Liver (tissue), 9 donors: ENCODE data around the gene MEIS1. TPM values are rescaled to one million over a fixed set of nuclear protein-coding genes. Genes with fewer than 3 reads are reported as not detected.

ENCODE experiments used
- DNase-seq: peaks from one replicate; pipeline ENCODE4 v3.0.0-alpha.2; 2017; ENCODE audit warnings: low spot score
- H3K27ac ChIP-seq, 2 donors: one replicate each; pipeline ENCODE4 v1.7.0; 2013; ENCODE audit warnings: inconsistent platforms in 2 of 2, low read length in 2 of 2, control low read depth in 1 of 2, low read depth in 1 of 2, mild to moderate bottlenecking in 1 of 2
- H3K27me3 ChIP-seq, 4 donors: one replicate each; pipeline versions ENCODE4 v1.6.1 to v1.7.0; 2013; ENCODE audit warnings: low read length in 3 of 4, inconsistent platforms in 1 of 4, mild to moderate bottlenecking in 1 of 4, moderate library complexity in 1 of 4; ENCODE audit not compliant: control insufficient read depth in 4 of 4, insufficient read depth in 4 of 4
- H3K36me3 ChIP-seq, 4 donors: one replicate each; pipeline versions ENCODE4 v1.6.1 to v1.7.0; 2013; ENCODE audit warnings: low read length in 3 of 4, mild to moderate bottlenecking in 3 of 4, low read depth in 1 of 4, moderate library complexity in 1 of 4; ENCODE audit not compliant: control insufficient read depth in 4 of 4, insufficient read depth in 3 of 4
- H3K4me1 ChIP-seq, 4 donors: one replicate each; pipeline versions ENCODE4 v1.6.1 to v1.7.0; 2013; ENCODE audit warnings: low read length in 3 of 4, mild to moderate bottlenecking in 3 of 4, moderate library complexity in 1 of 4; ENCODE audit not compliant: control insufficient read depth in 4 of 4, insufficient read depth in 4 of 4
- H3K4me3 ChIP-seq, 3 donors: one replicate each; pipeline versions ENCODE4 v1.6.1 to v1.7.0; 2013; ENCODE audit warnings: low read length in 3 of 3, control low read depth in 1 of 3, low read depth in 1 of 3, mild to moderate bottlenecking in 1 of 3
- H3K9ac ChIP-seq, 2 donors: one replicate each; pipeline ENCODE4 v1.7.0; 2013; ENCODE audit warnings: low read length in 2 of 2, mild to moderate bottlenecking in 2 of 2, moderate library complexity in 2 of 2, control low read depth in 1 of 2, low read depth in 1 of 2
- H3K9me3 ChIP-seq, 4 donors: one replicate each; pipeline versions ENCODE4 v1.6.1 to v1.7.0; 2013; ENCODE audit warnings: low read length in 3 of 4; ENCODE audit not compliant: control insufficient read depth in 4 of 4
- ATF3 ChIP-seq: IDR thresholded peaks from 2 replicates; pipeline ENCODE4 v1.6.1; 2016; ENCODE audit warnings: antibody characterized with exemption
- EGR1 ChIP-seq, 2 donors: IDR thresholded peaks; 2 replicates each; pipeline ENCODE4 v1.6.1; 2016 to 2018; ENCODE audit warnings: antibody characterized with exemption in 2 of 2, low read depth in 2 of 2
- FOXA1 ChIP-seq: IDR thresholded peaks from 2 replicates; pipeline ENCODE4 v1.6.1; 2016; ENCODE audit warnings: antibody characterized with exemption
- FOXA2 ChIP-seq: IDR thresholded peaks from 2 replicates; pipeline ENCODE4 v1.6.1; 2016; ENCODE audit warnings: antibody characterized with exemption
- GABPA ChIP-seq, 2 donors: IDR thresholded peaks in 1 of 2; conservative IDR thresholded peaks in 1 of 2; 2 replicates each; pipeline ENCODE4 v1.6.1; 2016; ENCODE audit warnings: antibody characterized with exemption in 2 of 2, mild to moderate bottlenecking in 1 of 2, moderate library complexity in 1 of 2
- HNF4A ChIP-seq, 2 donors: conservative IDR thresholded peaks; 2 replicates each; pipeline ENCODE4 v1.6.1; 2016; ENCODE audit warnings: antibody characterized with exemption in 2 of 2, mild to moderate bottlenecking in 2 of 2
- HNF4G ChIP-seq: IDR thresholded peaks from 2 replicates; pipeline ENCODE4 v1.6.1; 2016; ENCODE audit warnings: antibody characterized with exemption
- JUND ChIP-seq, 2 donors: IDR thresholded peaks; 2 replicates each; pipeline ENCODE4 v1.6.1; 2016; ENCODE audit warnings: antibody characterized with exemption in 2 of 2
- MAX ChIP-seq: IDR thresholded peaks from 2 replicates; pipeline ENCODE4 v1.6.1; 2016; ENCODE audit warnings: antibody characterized with exemption
- NR2F2 ChIP-seq: IDR thresholded peaks from 2 replicates; pipeline ENCODE4 v1.6.1; 2016; ENCODE audit warnings: antibody characterized with exemption
- RAD21 ChIP-seq, 2 donors: IDR thresholded peaks; 2 replicates each; pipeline ENCODE4 v1.6.1; 2016; ENCODE audit warnings: antibody characterized with exemption in 2 of 2, mild to moderate bottlenecking in 2 of 2
- REST ChIP-seq: IDR thresholded peaks from 2 replicates; pipeline ENCODE4 v1.6.1; 2016; ENCODE audit warnings: antibody characterized with exemption, mild to moderate bottlenecking
- RXRA ChIP-seq, 2 donors: IDR thresholded peaks; 2 replicates each; pipeline ENCODE4 v1.6.1; 2017 to 2018; ENCODE audit warnings: antibody characterized with exemption in 2 of 2, mild to moderate bottlenecking in 1 of 2
- SP1 ChIP-seq: IDR thresholded peaks from 2 replicates; pipeline ENCODE4 v1.6.1; 2018; ENCODE audit warnings: antibody characterized with exemption, mild to moderate bottlenecking
- TAF1 ChIP-seq: conservative IDR thresholded peaks from 2 replicates; pipeline ENCODE4 v1.6.1; 2016; ENCODE audit warnings: antibody characterized with exemption, mild to moderate bottlenecking
- YY1 ChIP-seq: IDR thresholded peaks from 2 replicates; pipeline ENCODE4 v1.6.1; 2016; ENCODE audit warnings: antibody characterized with exemption, mild to moderate bottlenecking
- ZBTB33 ChIP-seq: IDR thresholded peaks from 2 replicates; pipeline ENCODE4 v1.6.1; 2016; ENCODE audit warnings: antibody characterized with exemption
- WGBS: extraction: QIAGEN DNeasy Blood & Tissue Kit; methylation state at CpG from one replicate; pipeline ENCODE4 v1.1.7; 2013; 5-methylcytosine and 5-hydroxymethylcytosine counted together
- polyA plus RNA-seq, 2 donors: library from polyadenylated mRNA; stranded (reverse) in 1 of 2; unstranded in 1 of 2; fragments of 200-250 nt in 1 of 2; fragments of >200 nt in 1 of 2; fragmentation: Nextera tagmentation in 1 of 2; extraction: Ambion mirVana in 1 of 2; gene quantifications; one replicate each; pipeline versions ENCODE4 v1.2.1 to v1.2.3, GENCODE V29; 2013 to 2015
- total RNA-seq, 2 donors: library from RNA; depleted of rRNA; stranded (reverse); fragments of >200 nt; gene quantifications; one replicate each; pipeline ENCODE4 v1.2.3, GENCODE V29; 2014
- TF ChIP-seq, protein P1 (sequence below): fragments of 150-350 bp; IDR thresholded peaks from 2 replicates; pipeline ENCODE4 v1.5.1; 2017; ENCODE audit warnings: improper control_type of control experiment, low read depth, low read length; ENCODE audit not compliant: missing input control
- donor health status: healthy.
- donor health status: healthy.
- donor health status: healthy.
- donor health status: healthy.
- donor health status: healthy.

The MEIS1 gene
- total and polyA plus RNA-seq, 4 donors, result 1.6 to 8.6 (median 5.5) TPM

DNA sequence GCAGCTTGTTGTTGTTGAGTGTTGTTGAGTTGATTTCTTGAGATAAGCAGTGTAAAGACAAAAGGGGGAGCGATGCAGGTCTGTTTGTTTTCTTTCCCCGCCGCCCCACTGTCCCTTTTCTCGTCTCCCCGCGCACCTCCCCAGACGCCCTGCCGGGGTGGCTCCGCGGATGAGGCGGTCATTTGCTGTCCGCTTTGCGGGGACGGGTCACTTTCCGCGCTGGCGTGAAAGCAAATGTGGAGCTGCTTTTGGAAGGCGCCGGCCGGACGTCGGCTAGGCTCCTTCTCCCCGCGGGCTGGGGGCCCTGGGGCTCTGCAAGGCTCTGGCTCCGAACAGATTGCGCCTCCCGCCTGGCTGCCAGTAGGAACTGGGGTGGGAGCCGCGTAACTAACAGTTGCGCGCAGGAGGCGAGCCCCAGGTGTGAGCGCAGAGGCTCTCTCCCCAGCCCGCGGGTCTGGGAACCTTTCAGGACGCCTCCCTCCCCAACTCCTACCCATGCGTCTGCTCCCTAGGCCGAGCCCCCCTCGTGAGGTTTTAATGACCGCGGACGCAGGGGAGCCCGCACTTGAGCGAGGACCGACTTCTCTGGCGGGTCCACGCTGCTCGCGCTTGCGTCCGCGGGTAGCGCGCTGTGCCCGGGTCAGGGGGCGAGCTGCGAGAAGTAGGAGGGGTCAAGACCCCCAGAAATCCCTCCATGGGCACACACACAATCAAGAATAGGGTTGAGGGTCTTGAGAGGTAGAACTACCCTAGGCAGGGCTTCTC lies 146.6 kb downstream of the MEIS1 start:
- Histone ChIP-seq H3K27ac (no peak overlapping the region), H3K27me3 (peaks cover 0 to 40% (median 16%) of the 10 kb centered on the region in 4 donors), H3K4me1 (peaks cover 7 to 19% (median 12%) of the 10 kb centered on the region in 4 donors), H3K9me3 (no peaks in the 10 kb centered on the region), H3K36me3 (no peaks in the 10 kb centered on the region), H3K4me3 (peak overlapping the region in 1 of 3 donors; percentile 15), H3K9ac (no peak overlapping the region)
- no peak for DNase-seq
- whole genome bisulfite sequencing, result 8% methylated on average over 57 of the region's 57 CpGs
- TF ChIP-seq NR2F2, result no peak
- TF ChIP-seq TAF1, result no peak
- TF ChIP-seq EGR1 (IDR thresholded peaks at IDR 0.05; ENCODE audit: low read depth in 2 of 2), result no peak
- TF ChIP-seq, protein P1, sequence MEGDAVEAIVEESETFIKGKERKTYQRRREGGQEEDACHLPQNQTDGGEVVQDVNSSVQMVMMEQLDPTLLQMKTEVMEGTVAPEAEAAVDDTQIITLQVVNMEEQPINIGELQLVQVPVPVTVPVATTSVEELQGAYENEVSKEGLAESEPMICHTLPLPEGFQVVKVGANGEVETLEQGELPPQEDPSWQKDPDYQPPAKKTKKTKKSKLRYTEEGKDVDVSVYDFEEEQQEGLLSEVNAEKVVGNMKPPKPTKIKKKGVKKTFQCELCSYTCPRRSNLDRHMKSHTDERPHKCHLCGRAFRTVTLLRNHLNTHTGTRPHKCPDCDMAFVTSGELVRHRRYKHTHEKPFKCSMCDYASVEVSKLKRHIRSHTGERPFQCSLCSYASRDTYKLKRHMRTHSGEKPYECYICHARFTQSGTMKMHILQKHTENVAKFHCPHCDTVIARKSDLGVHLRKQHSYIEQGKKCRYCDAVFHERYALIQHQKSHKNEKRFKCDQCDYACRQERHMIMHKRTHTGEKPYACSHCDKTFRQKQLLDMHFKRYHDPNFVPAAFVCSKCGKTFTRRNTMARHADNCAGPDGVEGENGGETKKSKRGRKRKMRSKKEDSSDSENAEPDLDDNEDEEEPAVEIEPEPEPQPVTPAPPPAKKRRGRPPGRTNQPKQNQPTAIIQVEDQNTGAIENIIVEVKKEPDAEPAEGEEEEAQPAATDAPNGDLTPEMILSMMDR, result no peak

DNA sequence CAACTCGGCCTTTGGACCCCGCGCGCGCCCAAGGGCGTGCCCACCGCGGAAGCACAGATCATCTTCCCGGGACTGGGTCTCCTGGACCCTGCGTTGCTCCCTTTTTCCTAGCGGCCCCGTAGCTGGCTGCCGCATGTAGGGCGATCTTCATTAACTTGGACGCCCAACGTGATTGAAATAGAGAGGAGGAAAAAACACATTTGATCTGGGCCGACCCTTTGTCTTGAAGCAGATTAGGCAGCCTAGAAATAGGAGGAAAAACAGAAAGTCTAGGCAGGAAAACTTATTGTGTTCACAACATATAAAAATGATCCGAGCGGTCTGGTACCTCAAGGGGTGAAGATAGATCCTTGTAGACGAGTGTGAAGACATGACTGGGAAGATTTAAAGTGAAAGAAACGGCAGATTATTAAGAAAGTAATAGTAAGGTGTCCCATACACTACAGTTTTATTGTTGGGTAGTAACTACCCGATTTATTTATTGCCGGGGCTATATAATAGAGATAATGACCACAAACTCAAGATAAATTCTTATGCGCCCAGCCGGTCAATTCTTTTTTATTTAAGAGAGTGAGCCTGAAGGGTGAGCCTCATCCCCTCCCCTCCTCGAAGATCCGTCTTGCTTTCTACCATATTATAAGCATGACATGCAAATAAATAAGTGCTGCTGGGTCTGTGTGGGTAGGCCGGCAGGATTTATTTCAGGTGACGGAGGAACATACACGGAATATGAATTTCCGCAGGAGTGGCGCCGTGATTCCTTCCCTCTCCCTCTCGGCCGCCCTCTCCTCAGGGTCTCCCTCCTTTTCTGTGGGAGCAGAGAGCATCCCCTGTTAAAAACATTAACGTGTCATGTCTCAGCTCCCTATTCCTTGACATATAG lies 147.4 kb downstream of the MEIS1 start:
- no peak for DNase-seq
- H3K4me1 ChIP-seq, result peaks cover 4 to 11% (median 5%) of the 10 kb centered on the region in 4 donors
- H3K9ac ChIP-seq, result no peak overlapping the region
- H3K9me3 ChIP-seq, result no peaks in the 10 kb centered on the region
- TF ChIP-seq JUND (IDR thresholded peaks at IDR 0.05), result no peak
- no peak for TF ChIP-seq ATF3
- no peak for TF ChIP-seq RXRA (IDR thresholded peaks at IDR 0.05)
- TF ChIP-seq TAF1, result no peak
- no peak for TF ChIP-seq YY1
- TF ChIP-seq FOXA1, result no peak
- TF ChIP-seq, protein P1, result no peak
- TF ChIP-seq FOXA2, result no peak
- no peak for TF ChIP-seq SP1
- TF ChIP-seq MAX, result no peak
- TF ChIP-seq EGR1 (IDR thresholded peaks at IDR 0.05; ENCODE audit: low read depth in 2 of 2), result no peak
- TF ChIP-seq HNF4G, result no peak
- no peak for TF ChIP-seq RAD21 (IDR thresholded peaks at IDR 0.05)
- no peak for TF ChIP-seq NR2F2
- no peak for TF ChIP-seq ZBTB33
- TF ChIP-seq REST, result no peak
- TF ChIP-seq HNF4A (conservative IDR thresholded peaks at IDR 0.05), result no peak
- TF ChIP-seq GABPA (IDR thresholded peaks at IDR 0.05 in 1 of 2, conservative IDR thresholded peaks at IDR 0.05 in 1 of 2), result no peak
- peak overlapping the region in 1 of 3 donors; percentile 15 for H3K4me3 ChIP-seq
- peaks cover 0 to 40% (median 14%) of the 10 kb centered on the region in 4 donors for H3K27me3 ChIP-seq
- 15% methylated on average over 36 of the region's 36 CpGs for WGBS
- H3K36me3 ChIP-seq, result no peaks in the 10 kb centered on the region
- H3K27ac ChIP-seq, result no peak overlapping the region
